ENCODE data around the gene PFN3.

The PFN3 gene

DNA sequence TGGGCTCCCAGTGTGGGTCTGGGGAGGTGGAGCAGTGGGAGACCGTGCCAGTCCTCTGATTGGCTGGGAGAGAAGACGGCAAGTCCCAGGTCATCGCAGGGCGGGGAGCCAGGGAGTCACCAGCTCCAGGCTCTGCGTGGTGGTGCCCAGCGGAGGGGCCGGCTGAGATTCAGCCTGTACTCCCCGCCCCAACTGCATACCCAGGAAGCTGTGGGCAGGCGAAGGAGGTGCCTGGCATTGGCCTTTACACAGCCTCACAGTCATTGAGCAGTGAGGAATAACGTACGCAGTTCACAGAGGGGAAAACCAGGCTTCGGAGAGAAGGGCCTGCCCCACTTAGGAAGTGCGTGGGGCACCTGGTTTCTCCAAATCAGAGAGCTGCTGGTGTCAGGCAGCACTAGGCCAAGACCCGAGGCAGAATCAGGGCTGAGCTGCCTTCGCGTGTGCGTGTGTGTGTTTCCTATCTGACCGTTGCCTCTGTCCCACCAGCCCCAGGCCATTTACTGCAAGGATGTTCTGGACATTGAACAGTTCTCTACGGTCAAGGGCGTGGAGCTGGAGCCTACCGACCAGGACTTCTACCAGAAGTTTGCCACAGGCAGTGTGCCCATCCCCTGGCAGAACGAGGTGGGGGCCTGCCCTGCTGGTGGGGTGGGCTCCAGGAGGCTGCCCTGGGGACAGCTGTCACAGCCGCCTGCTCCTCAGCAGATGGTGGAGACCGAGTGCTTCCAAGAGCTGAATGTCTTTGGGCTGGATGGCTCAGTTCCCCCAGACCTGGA is 39.9 kb upstream of the PFN3 start:
- H3K9ac ChIP-seq (ENCODE audit: low read depth, low read length) = no peak overlapping the region
- no peak for DNase-seq
- no peak for ATAC-seq (ENCODE audit: insufficient read depth, low read depth)
- no peak overlapping the region for H3K4me2 ChIP-seq (ENCODE audit: insufficient read depth, low read length)
- no peaks in the 10 kb centered on the region for H3K79me2 ChIP-seq (ENCODE audit: insufficient read depth, low read length)
- no peak for TF ChIP-seq EZH2 (IDR thresholded peaks at IDR 0.05; ENCODE audit: borderline replicate concordance, low read depth, low read length, severe bottlenecking)
- TF ChIP-seq, protein P1, sequence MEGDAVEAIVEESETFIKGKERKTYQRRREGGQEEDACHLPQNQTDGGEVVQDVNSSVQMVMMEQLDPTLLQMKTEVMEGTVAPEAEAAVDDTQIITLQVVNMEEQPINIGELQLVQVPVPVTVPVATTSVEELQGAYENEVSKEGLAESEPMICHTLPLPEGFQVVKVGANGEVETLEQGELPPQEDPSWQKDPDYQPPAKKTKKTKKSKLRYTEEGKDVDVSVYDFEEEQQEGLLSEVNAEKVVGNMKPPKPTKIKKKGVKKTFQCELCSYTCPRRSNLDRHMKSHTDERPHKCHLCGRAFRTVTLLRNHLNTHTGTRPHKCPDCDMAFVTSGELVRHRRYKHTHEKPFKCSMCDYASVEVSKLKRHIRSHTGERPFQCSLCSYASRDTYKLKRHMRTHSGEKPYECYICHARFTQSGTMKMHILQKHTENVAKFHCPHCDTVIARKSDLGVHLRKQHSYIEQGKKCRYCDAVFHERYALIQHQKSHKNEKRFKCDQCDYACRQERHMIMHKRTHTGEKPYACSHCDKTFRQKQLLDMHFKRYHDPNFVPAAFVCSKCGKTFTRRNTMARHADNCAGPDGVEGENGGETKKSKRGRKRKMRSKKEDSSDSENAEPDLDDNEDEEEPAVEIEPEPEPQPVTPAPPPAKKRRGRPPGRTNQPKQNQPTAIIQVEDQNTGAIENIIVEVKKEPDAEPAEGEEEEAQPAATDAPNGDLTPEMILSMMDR (IDR thresholded peaks at IDR 0.05; ENCODE audit: borderline replicate concordance, extremely low read depth, low read length, poor library complexity, severe bottlenecking) = no peak
- no peaks in the 10 kb centered on the region for H3K9me3 ChIP-seq (ENCODE audit: insufficient read depth, low read length, severe bottlenecking)
- H4K20me1 ChIP-seq (ENCODE audit: insufficient read depth, low read length) = peaks cover 44% of the 10 kb centered on the region
- no peak overlapping the region for H3K27ac ChIP-seq (ENCODE audit: low read length)
- peaks cover 59% of the 10 kb centered on the region for H3K36me3 ChIP-seq (ENCODE audit: insufficient read depth, low read length)
- H3K4me1 ChIP-seq (ENCODE audit: insufficient read depth, low read length) = no peaks in the 10 kb centered on the region
- H2AFZ ChIP-seq (ENCODE audit: low read depth, low read length) = no peak overlapping the region
- no peak overlapping the region for H3K4me3 ChIP-seq (ENCODE audit: low read depth in 1 of 2, low read length in 2 of 2)
- H3K27me3 ChIP-seq (ENCODE audit: insufficient read depth, low read length, poor library complexity) = peaks cover 5% of the 10 kb centered on the region

DNA sequence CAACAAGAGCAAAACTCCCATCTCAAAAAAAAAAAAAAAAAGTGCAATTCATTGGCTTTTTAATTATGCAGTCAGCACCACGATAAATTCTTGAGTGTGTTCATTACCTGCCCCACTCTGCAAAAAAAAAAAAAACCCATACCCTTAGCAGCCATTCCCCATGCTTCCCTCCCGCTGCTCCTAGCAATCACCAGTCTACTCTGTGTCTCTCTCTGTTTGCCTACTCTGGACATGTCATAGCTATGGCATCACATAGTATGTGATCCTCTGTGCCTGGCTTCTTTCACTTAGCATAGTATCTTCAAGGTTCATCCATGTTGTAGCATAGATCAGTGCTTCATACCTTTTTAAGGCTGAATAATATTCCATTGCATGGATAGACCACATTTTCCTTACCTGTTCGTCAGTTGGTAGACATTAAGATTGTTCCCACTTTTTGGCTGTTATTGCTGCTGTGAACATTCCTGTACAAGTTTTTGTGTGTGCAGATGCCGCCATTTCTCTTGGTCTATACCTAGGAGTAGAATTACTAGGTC is 39.1 kb upstream of the PFN3 start:
- H3K27me3 ChIP-seq (ENCODE audit: insufficient read depth, low read length, poor library complexity) = no peaks in the 10 kb centered on the region
- H4K20me1 ChIP-seq (ENCODE audit: insufficient read depth, low read length) = peaks cover 37% of the 10 kb centered on the region
- H3K4me3 ChIP-seq (ENCODE audit: low read depth in 1 of 2, low read length in 2 of 2) = no peak overlapping the region
- H3K27ac ChIP-seq (ENCODE audit: low read length) = no peak overlapping the region
- H3K36me3 ChIP-seq (ENCODE audit: insufficient read depth, low read length) = peaks cover 67% of the 10 kb centered on the region
- H3K4me2 ChIP-seq (ENCODE audit: insufficient read depth, low read length) = no peak overlapping the region
- no peaks in the 10 kb centered on the region for H3K4me1 ChIP-seq (ENCODE audit: insufficient read depth, low read length)
- no peaks in the 10 kb centered on the region for H3K9me3 ChIP-seq (ENCODE audit: insufficient read depth, low read length, severe bottlenecking)
- no peak overlapping the region for H2AFZ ChIP-seq (ENCODE audit: low read depth, low read length)
- no peak for ATAC-seq (ENCODE audit: insufficient read depth, low read depth)
- TF ChIP-seq, protein P1 (IDR thresholded peaks at IDR 0.05; ENCODE audit: borderline replicate concordance, extremely low read depth, low read length, poor library complexity, severe bottlenecking) = no peak
- TF ChIP-seq EZH2 (IDR thresholded peaks at IDR 0.05; ENCODE audit: borderline replicate concordance, low read depth, low read length, severe bottlenecking) = no peak
- no peak for DNase-seq
- H3K79me2 ChIP-seq (ENCODE audit: insufficient read depth, low read length) = no peaks in the 10 kb centered on the region
- no peak overlapping the region for H3K9ac ChIP-seq (ENCODE audit: low read depth, low read length)

DNA sequence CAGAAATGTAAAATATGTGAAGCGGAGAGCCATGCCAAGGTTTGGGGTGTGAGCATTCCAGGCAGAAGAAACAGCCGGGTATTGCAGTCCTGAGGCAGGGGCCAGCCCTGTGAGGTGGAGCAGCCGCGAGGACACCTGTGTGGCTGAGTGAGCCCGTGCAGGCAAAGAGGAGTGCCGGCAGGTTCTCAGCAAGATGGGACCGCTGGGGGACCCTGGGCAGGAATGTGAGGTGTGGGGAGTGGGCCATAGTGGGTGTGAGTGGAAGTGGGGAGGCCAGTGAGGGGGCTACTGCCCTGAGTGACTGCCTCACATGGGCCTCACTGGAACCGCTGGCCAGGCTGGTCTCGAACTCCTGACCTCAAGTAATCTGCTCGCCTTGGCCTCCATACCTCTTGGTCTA is 38.0 kb upstream of the PFN3 start:
- no peak overlapping the region for H3K27ac ChIP-seq (ENCODE audit: low read length)
- no peak overlapping the region for H3K9ac ChIP-seq (ENCODE audit: low read depth, low read length)
- no peaks in the 10 kb centered on the region for H3K27me3 ChIP-seq (ENCODE audit: insufficient read depth, low read length, poor library complexity)
- TF ChIP-seq, protein P1 (IDR thresholded peaks at IDR 0.05; ENCODE audit: borderline replicate concordance, extremely low read depth, low read length, poor library complexity, severe bottlenecking) = no peak
- TF ChIP-seq EZH2 (IDR thresholded peaks at IDR 0.05; ENCODE audit: borderline replicate concordance, low read depth, low read length, severe bottlenecking) = no peak
- H3K79me2 ChIP-seq (ENCODE audit: insufficient read depth, low read length) = no peaks in the 10 kb centered on the region
- H3K4me3 ChIP-seq (ENCODE audit: low read depth in 1 of 2, low read length in 2 of 2) = no peak overlapping the region
- H3K4me1 ChIP-seq (ENCODE audit: insufficient read depth, low read length) = no peaks in the 10 kb centered on the region
- H3K4me2 ChIP-seq (ENCODE audit: insufficient read depth, low read length) = no peak overlapping the region
- H3K36me3 ChIP-seq (ENCODE audit: insufficient read depth, low read length) = peaks cover 77% of the 10 kb centered on the region
- peaks cover 30% of the 10 kb centered on the region for H4K20me1 ChIP-seq (ENCODE audit: insufficient read depth, low read length)
- no peak for ATAC-seq (ENCODE audit: insufficient read depth, low read depth)
- H2AFZ ChIP-seq (ENCODE audit: low read depth, low read length) = no peak overlapping the region
- DNase-seq = no peak
- H3K9me3 ChIP-seq (ENCODE audit: insufficient read depth, low read length, severe bottlenecking) = no peaks in the 10 kb centered on the region
